GM23248 (cell line): ENCODE data around the gene GNLY. TPM values are rescaled to one million over a fixed set of nuclear protein-coding genes. Genes with fewer than 3 reads are reported as not detected.

Experiments used
- DNase-seq: peaks from one replicate; pipeline ENCODE4 v3.0.0-alpha.2; 2015
- H2AFZ ChIP-seq: fragments of 200-600 bp; sonication (generic); 2 replicates; pipeline ENCODE4 v1.6.1; 2016; ENCODE audit warnings: antibody characterized with exemption
- H3F3A ChIP-seq: fragments of 200-600 bp; sonication (generic); 2 replicates; pipeline ENCODE4 v1.6.1; 2016; ENCODE audit warnings: mild to moderate bottlenecking, antibody characterized with exemption, mixed run types; ENCODE audit not compliant: insufficient read depth
- H3K27ac ChIP-seq: fragments of 200-600 bp; sonication (generic); 2 replicates; pipeline ENCODE4 v1.5.1; 2016; ENCODE audit warnings: mild to moderate bottlenecking
- H3K27me3 ChIP-seq: fragments of 200-600 bp; sonication (generic); replicated peaks from 2 replicates; pipeline ENCODE4 v1.6.1; 2016; ENCODE audit warnings: mild to moderate bottlenecking; ENCODE audit not compliant: insufficient read depth
- H3K36me3 ChIP-seq: fragments of 200-600 bp; sonication (generic); 2 replicates; pipeline ENCODE4 v1.6.1; 2016; ENCODE audit warnings: low read depth, mild to moderate bottlenecking
- H3K4me1 ChIP-seq: fragments of 200-600 bp; sonication (generic); 2 replicates; pipeline ENCODE4 v1.6.1; 2016; ENCODE audit warnings: mild to moderate bottlenecking; ENCODE audit not compliant: insufficient read depth
- H3K4me2 ChIP-seq: fragments of 200-600 bp; sonication (generic); one replicate; pipeline ENCODE4 v1.6.1; 2016; ENCODE audit warnings: mild to moderate bottlenecking; ENCODE audit not compliant: unreplicated experiment
- H3K4me3 ChIP-seq: fragments of 200-600 bp; sonication (generic); 2 replicates; pipeline ENCODE4 v1.5.1; 2016; ENCODE audit warnings: mild to moderate bottlenecking
- H3K79me2 ChIP-seq: fragments of 200-600 bp; sonication (generic); 2 replicates; pipeline ENCODE4 v1.6.1; 2016; ENCODE audit warnings: mild to moderate bottlenecking; ENCODE audit not compliant: insufficient read depth
- H3K9ac ChIP-seq: fragments of 200-600 bp; sonication (generic); 2 replicates; pipeline ENCODE4 v1.6.1; 2016; ENCODE audit warnings: mild to moderate bottlenecking
- H3K9me2 ChIP-seq: fragments of 200-600 bp; sonication (generic); 2 replicates; pipeline ENCODE4 v1.6.1; 2016; ENCODE audit warnings: mixed run types, mild to moderate bottlenecking, moderate library complexity; ENCODE audit not compliant: insufficient read depth
- H3K9me3 ChIP-seq: fragments of 200-600 bp; sonication (generic); one replicate; pipeline ENCODE4 v1.6.1; 2017; ENCODE audit warnings: low read depth
- H4K20me1 ChIP-seq: fragments of 200-600 bp; sonication (generic); 2 replicates; pipeline ENCODE4 v1.6.0; 2016; ENCODE audit not compliant: insufficient read depth
- EZH2 ChIP-seq: fragments of 200-600 bp; sonication (generic); IDR thresholded peaks from 2 replicates; pipeline ENCODE4 v1.6.1; 2018; ENCODE audit warnings: antibody characterized with exemption, mild to moderate bottlenecking; ENCODE audit not compliant: insufficient read depth, poor library complexity, severe bottlenecking
- EZH2phosphoT487 ChIP-seq: fragments of 200-600 bp; sonication (generic); IDR thresholded peaks from 2 replicates; pipeline ENCODE4 v1.6.1; 2018; ENCODE audit warnings: antibody characterized with exemption, moderate library complexity, mild to moderate bottlenecking, low read depth; ENCODE audit not compliant: insufficient read depth
- WGBS, 2 experiments: methylation state at CpG; one replicate each; pipeline ENCODE4 v1.1.6; 2015 to 2017; ENCODE audit warnings: low lambda C conversion rate in 2 of 2, low coverage in 1 of 2; ENCODE audit errors: missing lambda C conversion rate in 2 of 2; 5-methylcytosine and 5-hydroxymethylcytosine counted together
- in situ Hi-C: fragments of 300-500 bp; cut with MboI; formaldehyde crosslinking; loops from 2 replicates; pipeline ENCODE4 v1.15.0; 2020
- polyA plus RNA-seq: library from polyadenylated mRNA; unstranded; fragments of >200 nt; fragmentation: Nextera tagmentation; extraction: Ambion mirVana; gene quantifications from 2 replicates; pipeline ENCODE4 v1.2.1, GENCODE V29; 2016
- total RNA-seq: library from RNA; depleted of rRNA; stranded (reverse); fragments of >200 nt; shearing (Covaris generic); gene quantifications from 2 replicates; pipeline ENCODE4 v1.2.3, GENCODE V29; 2014

Gene GNLY
- total and polyA plus RNA-seq, 2 experiments from 2014 or later, result not detected

DNA sequence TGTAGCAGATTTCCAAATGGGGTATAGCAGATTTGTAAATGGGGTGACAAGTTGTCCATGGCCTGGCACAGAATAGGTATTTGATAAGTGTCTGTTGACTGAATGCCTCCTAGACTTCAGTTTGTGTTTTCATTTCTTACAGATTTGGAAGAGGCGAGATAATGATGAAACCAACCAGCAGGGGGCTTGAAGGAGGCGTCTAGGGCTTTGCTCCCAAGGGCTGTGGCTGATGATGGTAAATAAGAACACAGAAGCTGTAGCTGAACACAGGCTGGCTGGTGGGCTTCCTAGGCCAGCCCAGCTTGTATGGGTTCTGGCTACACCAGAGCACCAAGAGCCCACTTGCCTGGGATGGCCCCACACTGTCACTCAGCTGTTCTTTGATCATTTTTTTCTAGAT is 45.5 kb upstream of the GNLY start:
- Histone ChIP-seq H3K4me1 (peaks cover 40% of the 10 kb centered on the region), H3K27ac (peak overlapping the region; percentile 75), H3K27me3 (no peaks in the 10 kb centered on the region), H3F3A (peaks cover 67% of the 10 kb centered on the region), H3K9me3 (no peaks in the 10 kb centered on the region), H2AFZ (no peak overlapping the region), H3K4me3 (no peak overlapping the region), H4K20me1 (no peaks in the 10 kb centered on the region), H3K9me2 (no peaks in the 10 kb centered on the region), H3K4me2 (no peak overlapping the region), H3K79me2 (peaks cover 9% of the 10 kb centered on the region; the same call in 1 of the 2 replicates), H3K9ac (peak overlapping the region; percentile 37; the same call in 1 of the 2 replicates), H3K36me3 (peaks cover 35% of the 10 kb centered on the region)
- TF ChIP-seq EZH2phosphoT487, result no peak
- TF ChIP-seq EZH2, result no peak
- DNase-seq, result peak; percentile 80
- in situ Hi-C loops, result loop anchor here (10.0 to 25.0 kb wide), 2 partner anchors 166 to 439 kb away; no protein-coding TSS in a partner anchor
- WGBS, 2 experiments, result 38 to 44% methylated on average over 2 of the region's 2 CpGs

- Histone ChIP-seq H3K27me3 (no peaks in the 10 kb centered on the region), H3K36me3 (peaks cover 30% of the 10 kb centered on the region), H2AFZ (no peak overlapping the region), H3K4me1 (peaks cover 41% of the 10 kb centered on the region), H3K4me3 (no peak overlapping the region), H3K27ac (peak overlapping the region; percentile 75), H3K4me2 (peak overlapping the region; percentile 1), H3K9ac (peak overlapping the region; percentile 37; the same call in 1 of the 2 replicates), H4K20me1 (no peaks in the 10 kb centered on the region), H3K9me3 (no peaks in the 10 kb centered on the region), H3K9me2 (no peaks in the 10 kb centered on the region), H3K79me2 (0 out of 2 replicates have a peak, but pooled peaks cover under 1% of the 10 kb centered on the region), H3F3A (peaks cover 76% of the 10 kb centered on the region)
- peak; percentile 72 for DNase-seq
- TF ChIP-seq EZH2 (no peak), EZH2phosphoT487 (no peak)
- in situ Hi-C loops, result loop anchor here (10.0 to 25.0 kb wide), 2 partner anchors 165 to 438 kb away; no protein-coding TSS in a partner anchor
- 58 to 63% methylated on average over 9 of the region's 9 CpGs for WGBS, 2 experiments
These were observed 44.7 kb upstream of the GNLY start for GRCh38 chr2:85649201-85650190.

- Histone ChIP-seq H2AFZ (no peak overlapping the region), H3K36me3 (peaks cover 29% of the 10 kb centered on the region), H4K20me1 (no peaks in the 10 kb centered on the region), H3K9me2 (no peaks in the 10 kb centered on the region), H3K4me3 (no peak overlapping the region), H3K9ac (no peak overlapping the region), H3K4me1 (peaks cover 50% of the 10 kb centered on the region), H3K4me2 (no peak overlapping the region), H3K9me3 (no peaks in the 10 kb centered on the region), H3K27me3 (no peaks in the 10 kb centered on the region), H3K27ac (no peak overlapping the region), H3F3A (peaks cover 84% of the 10 kb centered on the region), H3K79me2 (no peaks in the 10 kb centered on the region)
- in situ Hi-C loops, result no loop called here
- no peak for DNase-seq
- TF ChIP-seq EZH2phosphoT487, result no peak
- TF ChIP-seq EZH2, result no peak
- 75 to 77% methylated on average over 4 of the region's 4 CpGs for WGBS, 2 experiments
These were observed 43.7 kb upstream of the GNLY start for GRCh38 chr2:85650456-85650855.

DNA sequence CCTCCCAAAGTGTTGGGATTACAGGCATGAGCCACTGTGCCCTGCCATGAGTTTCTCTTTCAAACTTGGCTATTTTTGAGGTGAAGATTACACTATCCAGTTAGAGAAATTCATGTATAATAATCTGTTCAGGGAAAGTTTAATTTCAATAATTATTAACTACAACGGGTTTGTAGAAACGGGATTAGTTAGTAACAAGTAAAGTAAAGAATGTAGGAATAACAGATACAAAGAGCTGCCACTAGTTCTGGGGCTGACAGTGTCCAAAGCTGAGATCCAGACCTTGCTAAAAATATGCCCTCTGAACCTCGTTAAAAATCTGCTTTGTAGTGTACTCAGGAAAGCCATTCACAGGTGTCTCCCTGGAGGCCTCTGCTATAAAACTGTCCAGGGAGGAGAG is 43.1 kb upstream of the GNLY start:
- Histone ChIP-seq H3K9me3 (no peaks in the 10 kb centered on the region), H3K79me2 (no peaks in the 10 kb centered on the region), H3K27me3 (no peaks in the 10 kb centered on the region), H4K20me1 (no peaks in the 10 kb centered on the region), H3K4me3 (no peak overlapping the region), H3K27ac (no peak overlapping the region), H3F3A (peaks cover 84% of the 10 kb centered on the region), H3K4me1 (peaks cover 54% of the 10 kb centered on the region), H3K9me2 (no peaks in the 10 kb centered on the region), H3K4me2 (no peak overlapping the region), H3K36me3 (peaks cover 22% of the 10 kb centered on the region), H3K9ac (no peak overlapping the region), H2AFZ (no peak overlapping the region)
- in situ Hi-C loops, result no loop called here
- no peak for DNase-seq
- WGBS, 2 experiments, result 83 to 87% methylated on average over 3 of the region's 3 CpGs
- no peak for TF ChIP-seq EZH2phosphoT487
